ENCODE results near the gene NXPH4.

NXPH4 gene

GRCh38 chr12:57216014-57216911 lies at the start of gene NXPH4:
Gene NXPH4 (plus strand): TSS chr12:57216794. CDS start chr12:57216970, 176 bp downstream.
- peak in 1 of 2 experiments; percentile 41 for DNase-seq

DNA sequence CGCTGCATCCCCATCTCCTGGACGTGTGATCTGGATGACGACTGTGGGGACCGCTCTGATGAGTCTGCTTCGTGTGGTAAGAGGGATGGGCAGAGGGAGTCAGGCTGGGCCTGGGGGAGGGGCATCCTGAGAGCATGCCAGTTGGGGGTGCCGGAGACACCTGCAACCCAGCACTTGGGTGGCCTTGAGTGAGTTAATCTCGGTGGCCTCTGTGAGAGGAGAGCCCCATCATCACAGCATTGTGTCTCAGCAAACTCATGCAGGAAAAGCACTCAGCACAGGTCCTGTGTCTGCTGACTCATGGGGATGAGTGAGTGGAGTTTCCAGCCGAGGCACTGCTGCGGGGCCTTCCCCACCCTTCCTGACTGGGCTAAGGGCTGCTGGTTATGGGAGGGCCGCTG lies 49.6 kb upstream of the NXPH4 start:
- no peak for DNase-seq

DNA sequence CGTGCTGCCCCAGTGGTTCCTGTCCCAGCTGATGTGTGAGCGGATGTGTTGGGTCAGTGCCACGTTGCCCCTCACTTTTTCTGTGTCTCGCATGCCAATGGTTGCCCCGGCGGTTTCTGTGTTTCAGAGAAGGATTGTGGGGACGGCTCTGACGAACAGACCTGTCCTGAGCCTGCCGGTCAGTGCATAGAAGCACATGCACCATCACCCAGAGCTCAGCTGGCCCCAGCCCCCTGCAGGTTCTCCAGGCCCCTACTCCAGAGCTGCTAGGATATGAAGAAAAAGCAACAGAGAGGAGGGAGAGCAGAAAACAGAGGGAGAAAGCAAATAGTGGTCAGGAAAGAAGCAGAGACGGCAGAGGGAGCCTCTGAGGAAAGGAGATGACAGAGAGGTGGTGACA lies 48.5 kb upstream of the NXPH4 start:
- no peak for DNase-seq

DNA sequence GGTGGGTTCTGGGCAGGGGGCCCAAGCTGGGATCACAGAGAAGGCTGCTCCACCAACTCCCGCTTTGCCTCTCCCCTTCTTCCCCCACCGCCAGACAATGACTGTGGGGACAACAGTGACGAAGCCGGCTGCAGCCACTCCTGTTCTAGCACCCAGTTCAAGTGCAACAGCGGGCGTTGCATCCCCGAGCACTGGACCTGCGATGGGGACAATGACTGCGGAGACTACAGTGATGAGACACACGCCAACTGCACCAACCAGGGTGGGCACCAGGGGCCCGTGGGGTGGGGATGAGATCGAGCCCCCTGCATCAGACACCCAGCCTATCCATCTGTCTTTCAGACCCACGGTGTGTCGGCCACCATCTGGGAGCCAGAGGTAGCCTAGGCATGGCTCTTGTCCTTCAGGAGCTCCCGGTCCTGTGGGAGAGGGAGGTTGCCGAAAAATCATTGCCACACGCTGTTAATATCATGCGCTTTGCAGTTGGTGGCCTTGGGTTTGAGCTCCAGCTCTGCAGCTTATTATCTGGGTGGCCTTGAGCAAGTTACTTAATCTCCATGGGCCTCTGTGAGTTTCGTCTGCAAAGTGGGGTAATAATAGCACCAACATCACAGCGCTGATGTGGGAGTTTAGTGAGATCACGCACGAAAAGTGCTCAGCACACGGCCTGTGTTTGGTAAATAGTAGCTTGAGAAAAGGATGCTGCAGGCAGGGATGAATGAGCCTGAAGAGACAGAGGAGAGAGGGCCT lies 47.4 kb upstream of the NXPH4 start:
- no peak for DNase-seq

- no peak for DNase-seq
These were observed 46.6 kb upstream of the NXPH4 start for GRCh38 chr12:57169969-57170368.

DNA sequence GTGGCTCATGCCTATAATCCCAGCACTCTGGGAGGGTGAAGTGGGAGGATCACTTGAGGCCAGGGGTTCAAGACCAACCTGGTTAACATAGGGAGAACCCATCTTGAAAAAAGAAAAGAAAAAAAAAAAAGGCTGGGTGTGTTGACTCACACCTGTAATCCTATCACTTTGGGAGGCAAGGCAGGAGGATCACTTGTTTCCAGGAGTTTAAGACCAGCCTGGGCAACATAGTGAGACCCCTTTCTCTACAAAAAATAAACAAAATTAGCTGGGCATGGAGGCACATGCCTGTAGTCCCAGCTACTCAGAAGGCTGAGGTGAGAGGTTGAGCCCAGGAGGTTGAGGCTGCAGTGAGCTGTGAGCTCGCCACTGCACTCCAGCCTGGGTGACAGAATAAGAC lies 46.2 kb upstream of the NXPH4 start:
- no peak for DNase-seq

GRCh38 chr12:57170927-57171326 lies 45.7 kb upstream of the NXPH4 start:
- no peak for DNase-seq

GRCh38 chr12:57171668-57172067 lies 44.9 kb upstream of the NXPH4 start:
- no peak for DNase-seq

GRCh38 chr12:57173089-57173488 lies 43.5 kb upstream of the NXPH4 start:
- peak in 1 of 2 experiments; percentile 28 for DNase-seq

GRCh38 chr12:57173683-57174082 lies 42.9 kb upstream of the NXPH4 start:
- no peak for DNase-seq

DNA sequence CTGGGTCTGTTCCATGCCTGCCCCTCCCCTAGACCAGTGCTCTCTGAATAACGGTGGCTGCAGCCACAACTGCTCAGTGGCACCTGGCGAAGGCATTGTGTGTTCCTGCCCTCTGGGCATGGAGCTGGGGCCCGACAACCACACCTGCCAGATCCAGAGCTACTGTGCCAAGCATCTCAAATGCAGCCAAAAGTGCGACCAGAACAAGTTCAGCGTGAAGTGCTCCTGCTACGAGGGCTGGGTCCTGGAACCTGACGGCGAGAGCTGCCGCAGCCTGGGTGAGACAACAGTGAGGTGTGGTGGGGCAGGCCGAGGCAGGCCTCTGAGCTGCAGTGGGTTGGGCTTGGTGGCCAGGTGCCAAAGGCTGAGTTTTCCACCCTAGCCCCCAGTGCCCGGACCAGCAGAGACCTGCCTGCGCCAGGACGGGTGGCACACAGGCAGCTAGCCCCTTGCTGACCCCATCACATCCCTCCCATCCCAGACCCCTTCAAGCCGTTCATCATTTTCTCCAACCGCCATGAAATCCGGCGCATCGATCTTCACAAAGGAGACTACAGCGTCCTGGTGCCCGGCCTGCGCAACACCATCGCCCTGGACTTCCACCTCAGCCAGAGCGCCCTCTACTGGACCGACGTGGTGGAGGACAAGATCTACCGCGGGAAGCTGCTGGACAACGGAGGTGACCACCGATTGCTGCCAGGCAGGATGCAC lies 41.0 kb upstream of the NXPH4 start:
- peak in 1 of 2 experiments; percentile 56 for DNase-seq

GRCh38 chr12:57176139-57176477 lies 40.5 kb upstream of the NXPH4 start:
- DNase-seq = no peak

- DNase-seq = no peak
These were observed 39.7 kb upstream of the NXPH4 start for GRCh38 chr12:57176846-57177245.

DNA sequence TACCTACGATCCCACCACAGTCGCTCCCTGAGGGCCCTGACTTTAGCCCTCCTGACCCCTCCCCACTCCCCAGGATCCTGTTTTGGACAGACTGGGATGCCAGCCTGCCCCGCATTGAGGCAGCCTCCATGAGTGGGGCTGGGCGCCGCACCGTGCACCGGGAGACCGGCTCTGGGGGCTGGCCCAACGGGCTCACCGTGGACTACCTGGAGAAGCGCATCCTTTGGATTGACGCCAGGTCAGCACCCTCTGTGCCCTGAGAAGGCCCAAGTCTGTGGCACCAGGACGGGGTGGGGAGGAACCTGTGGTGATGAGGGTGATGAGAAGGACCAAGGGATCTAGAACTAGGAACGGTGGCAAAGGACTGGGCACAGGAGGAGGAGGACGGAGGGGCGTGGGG lies 39.2 kb upstream of the NXPH4 start:
- DNase-seq = no peak

- no peak for DNase-seq
These were observed 38.4 kb upstream of the NXPH4 start for GRCh38 chr12:57178213-57178612.

GRCh38 chr12:57179331-57180086 lies 37.1 kb upstream of the NXPH4 start:
- DNase-seq = no peak

GRCh38 chr12:57180321-57180989 lies 36.1 kb upstream of the NXPH4 start:
- DNase-seq = no peak

- no peak for DNase-seq
These were observed 35.5 kb upstream of the NXPH4 start for GRCh38 chr12:57181072-57181471.

- no peak for DNase-seq
These were observed 34.9 kb upstream of the NXPH4 start for GRCh38 chr12:57181561-57182155.

DNA sequence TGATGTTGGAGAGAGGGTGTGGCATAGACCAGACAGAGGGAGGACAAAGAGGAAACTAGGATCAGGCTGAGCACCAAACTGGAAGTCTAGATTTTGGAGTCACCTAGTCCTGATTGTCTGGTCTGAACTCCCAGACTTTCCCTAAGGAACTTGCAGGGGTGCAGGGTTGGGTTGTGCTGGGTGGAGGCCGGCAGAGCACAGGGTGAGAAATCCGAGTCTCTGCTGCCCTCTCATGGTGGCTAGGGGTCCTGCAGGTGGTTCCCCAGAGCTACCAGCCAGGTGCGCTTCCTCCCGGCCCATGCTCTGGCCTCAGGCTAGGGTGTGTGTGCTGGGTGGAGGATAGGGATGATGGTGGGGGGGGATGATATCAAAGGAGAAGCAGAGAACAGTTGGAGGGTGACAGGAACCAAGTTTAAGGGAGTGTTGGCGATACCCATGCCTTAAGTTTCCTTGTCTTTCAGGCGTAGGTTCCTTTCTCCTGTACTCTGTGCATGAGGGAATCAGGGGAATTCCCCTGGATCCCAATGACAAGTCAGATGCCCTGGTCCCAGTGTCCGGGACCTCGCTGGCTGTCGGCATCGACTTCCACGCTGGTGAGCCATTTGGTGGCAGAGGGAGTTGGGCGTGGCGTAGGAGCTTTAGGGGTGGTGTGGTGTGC lies 33.5 kb upstream of the NXPH4 start:
- DNase-seq = peak; percentile 18 to 68
